Lower leg skin (tissue), 3 donors: ENCODE results near the gene ARHGAP23.

Experiments
- POLR2A ChIP-seq, 2 donors: fragments of 450-650 bp; IDR thresholded peaks; one replicate each; pipeline ENCODE4 v1.6.1; 2016 to 2017; ENCODE audit warnings: antibody characterized with exemption in 2 of 2, mild to moderate bottlenecking in 1 of 2, moderate library complexity in 1 of 2
- TF ChIP-seq, protein P1 (sequence below), 3 donors: fragments of 450-650 bp; IDR thresholded peaks; one replicate each; pipeline ENCODE4 v1.5.1; 2016; ENCODE audit warnings: antibody characterized with exemption in 3 of 3, mild to moderate bottlenecking in 3 of 3, moderate library complexity in 2 of 3

- no peak for TF ChIP-seq POLR2A (IDR thresholded peaks at IDR 0.05)
- TF ChIP-seq, protein P1, sequence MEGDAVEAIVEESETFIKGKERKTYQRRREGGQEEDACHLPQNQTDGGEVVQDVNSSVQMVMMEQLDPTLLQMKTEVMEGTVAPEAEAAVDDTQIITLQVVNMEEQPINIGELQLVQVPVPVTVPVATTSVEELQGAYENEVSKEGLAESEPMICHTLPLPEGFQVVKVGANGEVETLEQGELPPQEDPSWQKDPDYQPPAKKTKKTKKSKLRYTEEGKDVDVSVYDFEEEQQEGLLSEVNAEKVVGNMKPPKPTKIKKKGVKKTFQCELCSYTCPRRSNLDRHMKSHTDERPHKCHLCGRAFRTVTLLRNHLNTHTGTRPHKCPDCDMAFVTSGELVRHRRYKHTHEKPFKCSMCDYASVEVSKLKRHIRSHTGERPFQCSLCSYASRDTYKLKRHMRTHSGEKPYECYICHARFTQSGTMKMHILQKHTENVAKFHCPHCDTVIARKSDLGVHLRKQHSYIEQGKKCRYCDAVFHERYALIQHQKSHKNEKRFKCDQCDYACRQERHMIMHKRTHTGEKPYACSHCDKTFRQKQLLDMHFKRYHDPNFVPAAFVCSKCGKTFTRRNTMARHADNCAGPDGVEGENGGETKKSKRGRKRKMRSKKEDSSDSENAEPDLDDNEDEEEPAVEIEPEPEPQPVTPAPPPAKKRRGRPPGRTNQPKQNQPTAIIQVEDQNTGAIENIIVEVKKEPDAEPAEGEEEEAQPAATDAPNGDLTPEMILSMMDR (IDR thresholded peaks at IDR 0.05) = no peak
Observed at GRCh38 chr17:38561416-38562214, 133.4 kb downstream of the ARHGAP23 start.
